ENCODE measurements around the gene NDUFV3.
A peak's percentile ranks its signal among the peaks of the same experiment; 100 is the strongest.
"Not testable (repeated sequence)": the region's sequence is repeated elsewhere in the genome, so short reads cannot be mapped to it uniquely, and the experiment has no call there.

NDUFV3 gene

GRCh38 chr21:42892931-42893755 is at the start of gene NDUFV3:
TSS of gene NDUFV3 (plus strand) at chr21:42893309. CDS start at chr21:42893334, 25 bp downstream.
- DNase-seq, result peak; percentile 93 to 99

- DNase-seq, result no peak
Observed at GRCh38 chr21:42844411-42845113, 48.5 kb upstream of the NDUFV3 start.

- no peak for DNase-seq
Observed at GRCh38 chr21:42845296-42845965, 47.7 kb upstream of the NDUFV3 start.

GRCh38 chr21:42846221-42846620 is 46.9 kb upstream of the NDUFV3 start:
- DNase-seq, result no peak

GRCh38 chr21:42847051-42847707 is 45.9 kb upstream of the NDUFV3 start:
- no peak for DNase-seq

GRCh38 chr21:42847726-42848125 is 45.4 kb upstream of the NDUFV3 start:
- no peak for DNase-seq

GRCh38 chr21:42848144-42848931 is 44.8 kb upstream of the NDUFV3 start:
- not testable (repeated sequence) for DNase-seq

GRCh38 chr21:42848932-42849758 is 44.0 kb upstream of the NDUFV3 start:
- DNase-seq, result no peak

- DNase-seq, result no peak
Observed at GRCh38 chr21:42849759-42850412, 43.2 kb upstream of the NDUFV3 start.

GRCh38 chr21:42850463-42850862 is 42.6 kb upstream of the NDUFV3 start:
- no peak for DNase-seq

- peak in 1 of 2 experiments; percentile 30 for DNase-seq
Observed at GRCh38 chr21:42850866-42851391, 42.2 kb upstream of the NDUFV3 start.

- DNase-seq, result no peak
Observed at GRCh38 chr21:42851812-42852665, 41.1 kb upstream of the NDUFV3 start.

- DNase-seq, result no peak
Observed at GRCh38 chr21:42852925-42853570, 40.1 kb upstream of the NDUFV3 start.

GRCh38 chr21:42853621-42854020 is 39.5 kb upstream of the NDUFV3 start:
- no peak for DNase-seq

- no peak for DNase-seq
Observed at GRCh38 chr21:42854246-42855010, 38.7 kb upstream of the NDUFV3 start.

- no peak for DNase-seq
Observed at GRCh38 chr21:42855171-42855936, 37.8 kb upstream of the NDUFV3 start.

- no peak for DNase-seq
Observed at GRCh38 chr21:42855937-42856335, 37.2 kb upstream of the NDUFV3 start.
